GM12864 (cell line): Measurements from ENCODE around the gene COBL.

Experiments used
- DNase-seq: peaks from one replicate; pipeline ENCODE4 v3.0.0-alpha.2; 2011; ENCODE audit warnings: low read depth
- H3K4me3 ChIP-seq: 2 replicates; pipeline ENCODE4 v1.5.1; 2011; ENCODE audit warnings: mild to moderate bottlenecking, low read depth, low read length, control low read depth
- CTCF ChIP-seq: IDR thresholded peaks from 2 replicates; pipeline ENCODE4 v1.5.1; 2011; ENCODE audit warnings: low read depth, mild to moderate bottlenecking, moderate library complexity, low read length, control low read depth, inconsistent platforms; ENCODE audit errors: missing control alignments

The COBL gene

GRCh38 chr7:51236470-51237132 is 80.0 kb downstream of the COBL start:
- H3K4me3 ChIP-seq, result no peak overlapping the region
- DNase-seq, result no peak
- no peak for TF ChIP-seq CTCF

- H3K4me3 ChIP-seq, result no peak overlapping the region
- no peak for TF ChIP-seq CTCF
- DNase-seq, result no peak
Observed at GRCh38 chr7:51235593-51236313, 80.9 kb downstream of the COBL start.

GRCh38 chr7:51234609-51235308 is 81.8 kb downstream of the COBL start:
- H3K4me3 ChIP-seq, result no peak overlapping the region
- TF ChIP-seq CTCF, result no peak
- no peak for DNase-seq

GRCh38 chr7:51234139-51234538 is 82.5 kb downstream of the COBL start:
- DNase-seq, result no peak

GRCh38 chr7:51233374-51233773 is 83.2 kb downstream of the COBL start:
- H3K4me3 ChIP-seq, result no peak overlapping the region
- DNase-seq, result no peak
- TF ChIP-seq CTCF, result no peak

More at GRCh38 chr7:51234139-51234538, 82.5 kb downstream of the COBL start:
- H3K4me3 ChIP-seq, result no peak overlapping the region
- TF ChIP-seq CTCF, result no peak

GRCh38 chr7:51230723-51231122 is 85.9 kb downstream of the COBL start:
- DNase-seq, result no peak
- no peak overlapping the region for H3K4me3 ChIP-seq
- TF ChIP-seq CTCF, result no peak
